ENCODE measurements around the gene RAB3D. TPM values are rescaled to one million over a fixed set of nuclear protein-coding genes. Genes with fewer than 3 reads are reported as not detected.

The RAB3D gene
- total and polyA plus RNA-seq, 2 of the 4 experiments (the other 2 are of a cell fraction): 4.8 to 5.5 TPM

GRCh38 chr19:11295665-11296245, 43.7 kb downstream of the RAB3D start, which contains the start of gene TSPAN16:
Gene TSPAN16, plus strand, starts transcription at chr19:11296160. Its CDS starts 138 bp downstream, at chr19:11296298.
- Histone ChIP-seq H3K79me1 (ENCODE audit: low read depth in 1 of 2, low read length in 2 of 2) (no peaks in the 10 kb centered on the region), H2BK120ac (ENCODE audit: low read depth, low read length) (no peak within 1 kb of the TSS), H2AK9ac (replicated peaks; ENCODE audit: low read depth, low read length, poor library complexity) (peak within 1 kb of the TSS; percentile 25), H4K91ac (ENCODE audit: insufficient read depth, low read depth, low read length) (no peak within 1 kb of the TSS), H3K9me1 (ENCODE audit: insufficient read depth, low read length) (0 out of 2 replicates have a peak, but pooled peaks cover 3% of the 10 kb centered on the region), H3K27ac (ENCODE audit: insufficient read depth, low read length) (no peak within 1 kb of the TSS), H3K56ac (ENCODE audit: extremely low read depth, insufficient read depth, low read length) (no peak within 1 kb of the TSS), H3K27me3 (ENCODE audit: control insufficient read depth, insufficient read depth, low read length) (peaks cover 10% of the 10 kb centered on the region; the same call in 1 of the 2 replicates), H3K4me1 (ENCODE audit: control insufficient read depth, insufficient read depth, low read length) (0 out of 2 replicates have a peak, but pooled peaks cover 1% of the 10 kb centered on the region), H2AFZ (replicated peaks; ENCODE audit: low read length, poor library complexity) (peak within 1 kb of the TSS; percentile 37), H4K5ac (ENCODE audit: low read depth, low read length) (no peak within 1 kb of the TSS), H2BK5ac (ENCODE audit: low read depth, low read length, poor library complexity, severe bottlenecking) (no peak within 1 kb of the TSS), H2BK15ac (ENCODE audit: low read depth, low read length) (no peak within 1 kb of the TSS), H4K8ac (ENCODE audit: low read depth in 2 of 2, low read length in 2 of 2) (no peak within 1 kb of the TSS), H3K9me3 (ENCODE audit: control insufficient read depth, insufficient read depth, low read length) (no peaks in the 10 kb centered on the region), H3K4me2 (ENCODE audit: low read depth, low read length) (no peak within 1 kb of the TSS), H2BK20ac (ENCODE audit: low read depth, low read length) (no peak within 1 kb of the TSS), H3K14ac (replicated peaks; ENCODE audit: low read depth, low read length) (no peak within 1 kb of the TSS), H3K9ac (ENCODE audit: low read depth, low read length) (no peak within 1 kb of the TSS), H2AK5ac (ENCODE audit: low read depth, low read length) (peak within 1 kb of the TSS; percentile 24; the same call in 1 of the 2 replicates), H3K4me3 (ENCODE audit: insufficient read depth, low read depth, low read length) (no peak within 1 kb of the TSS), H3K18ac (ENCODE audit: low read depth, low read length) (no peak within 1 kb of the TSS), H3K23ac (ENCODE audit: low read depth, low read length) (no peak within 1 kb of the TSS), H3K36me3 (ENCODE audit: control insufficient read depth, insufficient read depth, low read length) (no peaks in the 10 kb centered on the region), H3K4ac (ENCODE audit: low read depth, low read length) (no peak within 1 kb of the TSS), H4K20me1 (ENCODE audit: insufficient read depth, low read length) (no peaks in the 10 kb centered on the region)
- no TSS peak for BruUV-seq (replicated peaks)
- ATAC-seq (ENCODE audit: low read depth): no peak
- TF ChIP-seq FOS (IDR thresholded peaks at IDR 0.05; ENCODE audit: low read depth, low read length): no peak
- 0 out of 2 replicates have a peak, but pooled peaks have one; percentile 2 for TF ChIP-seq RAD21 (IDR thresholded peaks at IDR 0.05; ENCODE audit: low read length)
- POLR2A ChIA-PET (ENCODE audit: unreplicated experiment): no interaction called here
- DNase-seq: no peak
- 100% methylated on average over 1 of the region's 8 CpGs; no CpG with 5 or more reads in 1 of the 2 experiments for WGBS, 2 experiments (ENCODE audit: extremely low coverage in 2 of 2, insufficient read length in 1 of 2)
- in situ Hi-C loops (cut with MboI; ENCODE audit: low sequenced_read_pairs) (loop anchor here (10.0 kb wide), 1 partner anchor 179 kb away; no protein-coding TSS in a partner anchor), dilution Hi-C loops (cut with HindIII; ENCODE audit: low sequenced_read_pairs, unreplicated experiment) (no loop called here), intact Hi-C loops (cut with micrococcal nuclease) (loop anchor here (2.0 kb wide), 1 partner anchor 43 kb away; the partner anchor contains the start of gene RAB3D)
- CTCF ChIA-PET: interaction anchor here (0.5 kb wide), 1 partner anchor 39 kb away, joined by 3 read pairs; no protein-coding TSS in a partner anchor
